Measurements from ENCODE around the gene POP4.

- no peak for TF ChIP-seq CTCF (IDR thresholded peaks at IDR 0.05)
- no peak for TF ChIP-seq POLR2AphosphoS5 (IDR thresholded peaks at IDR 0.05)
- no peak for TF ChIP-seq POLR2A (IDR thresholded peaks at IDR 0.05)
- TF ChIP-seq EP300 (IDR thresholded peaks at IDR 0.05): no peak
These were observed 28.5 kb upstream of the POP4 start for GRCh38 chr19:29577649-29577963.

Measured in stomach (tissue), 4 donors.